H1 (cell line): ENCODE results near the gene STAC2. TPM values are rescaled to one million over a fixed set of nuclear protein-coding genes. Genes with fewer than 3 reads are reported as not detected.

ENCODE experiments used
- ASH2L ChIP-seq: fragments of 200-600, 300-600 bp; sonication (generic); IDR thresholded peaks from one replicate; pipeline ENCODE4 v1.7.1; 2017; ENCODE audit warnings: low read length
- EGR1 ChIP-seq: IDR thresholded peaks from 2 replicates; pipeline ENCODE4 v1.6.1; 2011; ENCODE audit warnings: low read depth, low read length, borderline replicate concordance
- GABPA ChIP-seq: IDR thresholded peaks from 2 replicates; pipeline ENCODE4 v1.6.1; 2011; ENCODE audit warnings: mild to moderate bottlenecking, low read length, moderate library complexity, borderline replicate concordance; ENCODE audit not compliant: insufficient read depth
- JUND ChIP-seq: IDR thresholded peaks from 2 replicates; pipeline ENCODE4 v1.6.1; 2011; ENCODE audit warnings: mild to moderate bottlenecking, improper control_type of control experiment, low read length
- NRF1 ChIP-seq: IDR thresholded peaks from 2 replicates; pipeline ENCODE4 v1.6.1; 2011; ENCODE audit warnings: mild to moderate bottlenecking, low read depth, low read length, improper control_type of control experiment
- SAP30 ChIP-seq: fragments of 300-600 bp; sonication (generic); IDR thresholded peaks from 2 replicates; pipeline ENCODE4 v1.7.1; 2012; ENCODE audit warnings: low read length, moderate library complexity, mild to moderate bottlenecking, inconsistent platforms; ENCODE audit not compliant: insufficient read depth, insufficient replicate concordance
- SIN3A ChIP-seq, 2 experiments: IDR thresholded peaks in 1 of 2; conservative IDR thresholded peaks in 1 of 2; 2 replicates each; pipeline ENCODE4 v1.6.1; 2011 to 2012; ENCODE audit warnings: low read length in 2 of 2, improper control_type of control experiment in 1 of 2, low read depth in 1 of 2, mild to moderate bottlenecking in 1 of 2
- SIX5 ChIP-seq: IDR thresholded peaks from 2 replicates; pipeline ENCODE4 v1.6.1; 2011; ENCODE audit warnings: mild to moderate bottlenecking, low read depth, low read length
- TAF1 ChIP-seq: IDR thresholded peaks from 2 replicates; pipeline ENCODE4 v1.6.1; 2011; ENCODE audit warnings: mild to moderate bottlenecking, low read depth, low read length
- polyA plus RNA-seq, 7 experiments: library from polyadenylated mRNA; depleted of rRNA in 3 of 7; stranded (reverse) in 5 of 7; unstranded in 2 of 7; fragments of >200 nt in 5 of 7; fragments of 200-250 nt in 2 of 7; gene quantifications; 1 replicate in 5 of 7; 2 replicates in 1 of 7; 4 replicates in 1 of 7; pipeline versions ENCODE4 v1.2.1 to v1.2.3, GENCODE V29; 2011 to 2013; ENCODE audit warnings: missing spikeins in 2 of 7, mixed read lengths in 2 of 7
- total RNA-seq: library from RNA; stranded (reverse); fragmentation: NEBNext Ultra II Directional; extraction: Animal tissue kit (Norgen Biotek cat#: 25700); gene quantifications from 2 replicates; pipeline ENCODE4 v1.2.1, GENCODE V29; 2021
- TF ChIP-seq, protein P1 (sequence below): IDR thresholded peaks from 2 replicates; pipeline ENCODE4 v1.6.1; 2012; ENCODE audit warnings: inconsistent platforms

The STAC2 gene
- total and polyA plus RNA-seq, 2 of the 8 experiments (the other 6 are each of a cell fraction or from before 2014, with no cell fraction given): 1.5 to 6.0 TPM

DNA sequence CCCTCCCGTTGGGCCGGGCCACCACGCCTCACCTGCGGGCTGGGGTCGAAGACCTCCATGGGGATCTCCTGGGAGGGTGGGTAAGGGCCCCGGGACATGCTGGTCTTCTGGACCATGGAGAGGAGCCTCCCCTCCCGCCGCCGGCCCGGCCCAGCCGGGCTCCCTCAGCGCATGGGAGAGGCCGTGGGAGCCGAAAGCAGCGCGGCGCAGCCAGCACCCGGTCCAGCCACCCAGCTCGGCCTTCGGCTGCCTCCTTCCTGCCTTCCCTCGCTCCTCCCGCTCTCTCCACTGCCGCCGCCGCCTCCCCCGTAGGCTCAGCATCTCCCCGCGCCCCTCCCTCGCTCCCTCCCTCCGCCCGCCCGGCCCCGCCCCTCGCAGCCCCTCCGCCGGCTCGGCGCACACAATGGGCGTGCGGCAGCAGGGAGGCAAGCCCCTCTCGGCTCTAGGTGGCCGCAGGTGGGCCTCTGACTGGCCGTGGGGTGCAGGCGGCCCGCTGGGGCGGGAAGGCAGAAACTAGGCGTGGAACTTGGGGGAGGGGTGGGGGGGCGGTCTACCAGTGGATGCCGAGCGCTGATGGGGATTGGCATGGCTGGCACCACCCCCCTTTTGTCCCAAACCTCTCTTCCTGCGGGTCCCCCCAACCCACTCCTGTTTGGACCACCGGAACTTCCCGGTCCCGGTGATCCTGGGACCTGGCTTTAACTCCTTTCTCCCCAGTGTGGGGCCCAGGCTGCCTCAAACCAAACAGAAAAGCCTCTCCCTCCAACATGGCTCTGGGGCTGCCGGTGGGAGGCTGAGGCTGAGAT, 28.2 kb downstream of the STAC2 start, which contains the start of gene CACNB1 (continued):
- TF ChIP-seq GABPA: no peak
- TF ChIP-seq, protein P1, sequence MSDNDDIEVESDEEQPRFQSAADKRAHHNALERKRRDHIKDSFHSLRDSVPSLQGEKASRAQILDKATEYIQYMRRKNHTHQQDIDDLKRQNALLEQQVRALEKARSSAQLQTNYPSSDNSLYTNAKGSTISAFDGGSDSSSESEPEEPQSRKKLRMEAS: peak; percentile 60
- peak; percentile 62 for TF ChIP-seq TAF1
- no peak; a peak in 1 of 4 replicates for TF ChIP-seq SIN3A (conservative IDR thresholded peaks at IDR 0.05 in 1 of 2, IDR thresholded peaks at IDR 0.05 in 1 of 2; ENCODE audit: low read depth in 1 of 2, low read length in 2 of 2)
- TF ChIP-seq SIX5: no peak
- TF ChIP-seq ASH2L: peak; percentile 47
- no peak for TF ChIP-seq NRF1
- TF ChIP-seq JUND: no peak
- TF ChIP-seq EGR1: no peak
- no peak for TF ChIP-seq SAP30
